TTC549 (cell line): ENCODE results near the gene KIRREL1.

Experiments used
- FAIRE-seq: peaks from 2 replicates; lab custom pipeline; 2012; peaks lifted over from hg19 to GRCh38; lab: Jason Lieb, UNC

The KIRREL1 gene

GRCh38 chr1:158075078-158075477 lies 81.6 kb downstream of the KIRREL1 start:
- FAIRE-seq = no peak

DNA sequence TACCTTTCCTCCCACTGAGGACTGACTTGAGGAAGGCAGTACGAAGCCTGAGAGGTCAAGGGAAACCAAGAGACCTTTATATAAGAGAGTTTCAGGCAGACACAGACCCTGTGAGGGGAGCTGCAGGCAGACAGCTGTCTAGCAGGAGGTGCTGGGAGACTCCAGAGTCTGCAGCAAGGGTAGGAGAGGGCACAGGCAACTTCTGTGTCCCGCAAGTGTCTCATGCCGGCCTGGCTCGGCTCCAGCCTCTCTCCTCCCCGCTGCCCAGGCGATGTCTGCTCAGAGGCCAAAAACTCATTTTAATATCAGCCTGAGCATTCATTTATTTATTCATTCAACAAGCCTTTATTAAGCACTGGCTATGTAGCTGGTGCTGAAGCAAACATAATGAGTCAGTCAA lies 83.0 kb downstream of the KIRREL1 start:
- no peak for FAIRE-seq

DNA sequence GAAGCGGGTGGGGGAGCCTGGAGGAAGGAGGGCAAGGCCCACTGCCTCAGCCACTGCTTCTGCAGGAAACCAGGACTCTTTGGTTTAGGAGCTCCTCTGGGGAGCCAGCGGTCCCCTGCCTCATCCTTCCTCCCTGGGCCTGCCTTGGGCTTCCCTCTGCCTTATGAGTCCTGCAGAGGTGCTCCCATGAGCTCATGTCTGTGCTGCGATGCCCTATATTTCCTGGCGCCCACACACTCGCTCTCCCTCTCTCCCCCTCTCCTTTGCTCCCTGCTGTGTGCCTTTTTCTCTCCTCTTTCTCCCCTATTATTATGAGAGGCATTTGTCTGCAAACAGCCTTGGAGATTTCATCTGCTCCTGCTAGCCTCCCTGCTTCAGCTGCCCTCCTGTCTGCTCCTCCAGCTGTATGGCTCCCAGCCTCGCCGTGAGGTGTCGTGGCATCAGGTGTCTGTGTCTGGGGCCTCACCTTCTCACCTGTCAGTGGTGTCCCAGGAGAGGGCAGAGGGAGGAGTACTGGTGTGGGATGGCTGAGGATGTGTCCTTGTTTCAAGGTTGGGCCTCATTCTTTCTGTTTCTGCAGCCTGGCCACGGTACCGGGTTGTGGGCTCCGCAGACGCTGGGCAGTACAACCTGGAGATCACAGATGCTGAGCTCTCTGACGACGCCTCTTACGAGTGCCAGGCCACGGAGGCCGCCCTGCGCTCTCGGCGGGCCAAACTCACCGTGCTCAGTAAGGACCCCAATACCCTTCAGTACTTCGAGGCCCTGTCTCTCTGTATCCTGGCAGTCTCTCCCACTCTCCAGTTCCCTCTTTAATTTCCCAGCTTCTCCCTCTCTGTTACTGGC lies 84.2 kb downstream of the KIRREL1 start:
- FAIRE-seq = no peak

- no peak for FAIRE-seq
Observed at GRCh38 chr1:158078569-158079080, 85.2 kb downstream of the KIRREL1 start.

DNA sequence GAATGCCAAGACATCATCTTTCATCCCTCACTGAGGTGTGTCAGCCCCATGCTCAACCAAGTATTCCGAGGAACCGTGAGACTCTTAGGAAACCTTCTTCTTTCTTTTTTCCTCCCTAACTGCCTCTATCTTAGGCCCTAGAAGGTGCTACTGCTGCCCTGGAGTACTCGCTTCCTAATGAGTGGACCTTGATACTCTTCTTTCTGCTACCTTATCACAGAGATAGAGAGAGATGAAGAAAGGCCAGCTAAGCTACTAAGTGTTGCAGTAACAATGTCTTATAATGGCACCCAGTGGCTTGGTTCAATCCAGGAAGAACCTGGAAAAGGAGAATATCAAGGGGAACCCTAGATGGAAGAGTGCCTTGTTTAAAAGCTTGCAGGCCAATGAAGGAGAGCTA lies 86.6 kb downstream of the KIRREL1 start:
- no peak for FAIRE-seq

DNA sequence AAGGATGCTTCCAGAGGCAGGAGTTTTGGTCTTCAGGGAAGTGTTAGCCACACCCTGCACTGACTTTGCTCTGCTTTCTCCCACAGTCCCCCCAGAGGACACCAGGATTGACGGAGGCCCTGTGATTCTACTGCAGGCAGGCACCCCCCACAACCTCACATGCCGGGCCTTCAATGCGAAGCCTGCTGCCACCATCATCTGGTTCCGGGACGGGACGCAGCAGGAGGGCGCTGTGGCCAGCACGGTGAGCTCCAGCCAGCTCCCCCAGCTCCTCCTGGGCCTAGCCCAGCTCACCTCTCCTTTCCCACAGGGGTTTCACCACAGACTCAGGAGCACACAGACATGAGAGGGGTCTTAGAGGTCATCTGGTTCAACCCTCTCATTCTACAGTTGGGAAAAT lies 90.9 kb downstream of the KIRREL1 start:
- no peak for FAIRE-seq

- no peak for FAIRE-seq
Observed at GRCh38 chr1:158084747-158085146, 91.3 kb downstream of the KIRREL1 start.

GRCh38 chr1:158087320-158087927 lies 94.0 kb downstream of the KIRREL1 start:
- peak; percentile 77 for FAIRE-seq

GRCh38 chr1:158089476-158089875 lies 96.0 kb downstream of the KIRREL1 start:
- no peak for FAIRE-seq

- no peak for FAIRE-seq
Observed at GRCh38 chr1:158089925-158090637, 96.6 kb downstream of the KIRREL1 start.

- FAIRE-seq = no peak
Observed at GRCh38 chr1:158093376-158093775, 99.9 kb downstream of the KIRREL1 start.

GRCh38 chr1:158094571-158094970 lies 101.1 kb downstream of the KIRREL1 start:
- FAIRE-seq = no peak

GRCh38 chr1:158095737-158096335 lies 102.4 kb downstream of the KIRREL1 start:
- no peak for FAIRE-seq

- FAIRE-seq = no peak
Observed at GRCh38 chr1:158098256-158098655, 104.8 kb downstream of the KIRREL1 start.

DNA sequence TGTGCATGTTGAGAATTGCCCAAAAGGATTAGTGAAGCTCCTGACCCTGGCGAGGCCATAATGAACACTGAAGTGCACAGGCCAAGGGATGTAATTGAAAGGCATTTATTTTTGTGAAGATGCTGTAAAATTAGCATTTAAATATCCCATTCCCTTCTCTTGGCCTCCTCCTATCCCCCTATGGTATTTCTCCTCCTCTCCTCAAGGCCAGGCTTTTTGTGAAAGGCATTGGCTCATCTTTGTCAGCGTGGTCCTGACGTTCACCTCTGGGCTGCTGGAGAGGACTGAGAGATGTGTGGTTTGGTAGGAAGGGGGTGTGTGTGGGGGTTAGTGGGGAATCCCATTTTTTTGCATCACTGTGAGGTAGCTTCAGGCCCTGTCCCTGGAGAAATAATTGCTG lies 105.7 kb downstream of the KIRREL1 start:
- FAIRE-seq = no peak

GRCh38 chr1:158100498-158100897 lies 107.1 kb downstream of the KIRREL1 start:
- FAIRE-seq = no peak

DNA sequence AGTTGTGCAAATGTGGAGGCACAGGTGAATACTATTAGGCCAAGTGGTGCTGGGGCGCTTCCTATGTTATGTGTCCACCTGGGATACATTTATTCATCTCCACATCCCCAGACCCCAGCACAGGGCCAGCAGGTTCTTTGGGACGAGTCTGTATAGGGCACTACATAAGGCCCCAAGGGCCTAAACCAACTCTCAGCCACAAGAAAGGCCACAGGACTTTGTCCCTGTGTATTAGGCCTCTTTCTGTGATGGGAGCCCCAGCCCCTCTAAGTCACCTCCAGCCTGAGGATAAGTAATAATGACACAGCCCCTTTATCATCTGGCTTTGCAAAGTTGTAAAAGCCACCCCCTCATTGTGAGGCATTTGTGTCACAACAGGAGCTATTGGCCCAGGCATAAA lies 108.0 kb downstream of the KIRREL1 start:
- FAIRE-seq = no peak

DNA sequence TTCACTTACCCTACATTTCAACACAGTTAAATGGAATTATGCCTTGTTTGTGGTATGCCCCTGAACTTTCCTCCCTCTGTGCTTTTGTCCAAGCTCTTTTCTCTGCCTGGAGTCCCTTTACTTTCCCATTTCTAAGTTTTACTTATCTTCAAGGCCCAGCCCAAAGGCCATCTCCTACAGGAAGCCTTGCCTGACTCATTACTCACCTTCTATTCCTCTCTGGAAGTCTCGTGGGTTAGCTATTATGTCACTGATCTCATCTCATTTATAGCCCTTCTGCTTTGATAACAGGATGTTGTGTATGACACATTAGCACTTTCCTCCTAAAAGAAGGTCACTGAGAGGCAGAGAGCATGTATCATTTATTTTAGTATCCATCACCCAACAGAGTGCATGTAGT lies 108.5 kb downstream of the KIRREL1 start:
- FAIRE-seq = no peak

DNA sequence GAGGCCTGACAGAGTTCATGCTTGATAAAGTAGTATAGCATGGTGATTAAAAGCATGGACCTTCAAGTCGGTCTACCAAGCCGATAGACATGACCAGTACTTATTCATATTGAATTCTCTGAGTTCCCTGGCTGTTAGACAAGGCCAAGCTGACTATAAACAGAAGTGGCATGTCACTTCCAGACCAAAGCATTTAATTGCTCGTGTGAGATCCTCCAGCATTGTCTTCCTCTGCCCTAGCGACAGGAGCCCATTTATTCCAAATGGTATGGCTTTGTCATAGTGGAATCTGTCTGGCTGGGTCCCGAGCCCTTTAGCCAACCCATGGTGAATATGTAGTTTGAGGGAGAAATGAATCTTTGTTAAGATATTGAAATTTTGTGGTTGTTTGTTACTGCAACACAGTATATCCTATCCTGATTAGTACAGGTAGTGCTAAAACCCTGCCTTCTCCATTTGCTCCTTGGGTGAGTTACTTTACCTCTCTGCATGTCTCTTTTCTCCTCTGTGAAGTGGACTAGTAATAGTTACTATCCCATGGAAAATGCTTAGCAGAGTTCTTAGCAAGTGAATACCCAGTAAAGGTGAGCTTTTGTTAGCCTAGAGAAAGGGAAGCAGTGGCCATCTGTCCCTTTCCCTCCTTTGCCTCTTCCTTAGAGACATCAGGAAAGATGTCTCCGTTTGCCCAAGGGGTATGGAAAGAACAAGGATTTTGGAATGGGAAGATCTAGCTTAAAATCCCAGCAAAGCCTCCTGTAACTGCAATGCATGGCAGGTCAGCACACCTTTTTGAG lies 109.6 kb downstream of the KIRREL1 start:
- FAIRE-seq = no peak

GRCh38 chr1:158103861-158104522 lies 110.5 kb downstream of the KIRREL1 start:
- FAIRE-seq = no peak

GRCh38 chr1:158104891-158105290 lies 111.4 kb downstream of the KIRREL1 start:
- FAIRE-seq = no peak
